Colonic mucosa (tissue), 4 donors: ENCODE results near the gene AP1S1. TPM values are rescaled to one million over a fixed set of nuclear protein-coding genes. Genes with fewer than 3 reads are reported as not detected.
A peak's percentile ranks its signal among the peaks of the same experiment; 100 is the strongest.
"Not testable (repeated sequence)": the region's sequence is repeated elsewhere in the genome, so short reads cannot be mapped to it uniquely, and the experiment has no call there.

ENCODE experiments used
- DNase-seq: peaks from one replicate; pipeline ENCODE4 v3.0.0-alpha.2; 2020
- H3K27ac ChIP-seq: fragments of 200-600 bp; one replicate; pipeline ENCODE4 v1.8.0; 2021
- H3K27me3 ChIP-seq: fragments of 200-600 bp; one replicate; pipeline ENCODE4 v1.8.0; 2021
- H3K36me3 ChIP-seq: fragments of 200-600 bp; one replicate; pipeline ENCODE4 v1.8.0; 2021
- H3K4me1 ChIP-seq: fragments of 200-600 bp; one replicate; pipeline ENCODE4 v1.8.0; 2021; ENCODE audit warnings: mild to moderate bottlenecking
- H3K4me3 ChIP-seq: fragments of 200-600 bp; one replicate; pipeline ENCODE4 v1.8.0; 2021
- H3K9ac ChIP-seq, 2 donors: one replicate each; pipeline ENCODE4 v1.7.0; 2013; ENCODE audit warnings: control low read depth in 2 of 2, low read depth in 2 of 2, low read length in 2 of 2
- H3K9me3 ChIP-seq: fragments of 200-600 bp; one replicate; pipeline ENCODE4 v1.8.0; 2021
- CTCF ChIP-seq: fragments of 200-600 bp; IDR thresholded peaks from one replicate; pipeline ENCODE4 v1.8.0; 2022; ENCODE audit warnings: antibody characterized with exemption, mild to moderate bottlenecking
- intact Hi-C: fragments of 100-400 bp; cut with DNase I; formaldehyde crosslinking; loops from one replicate; pipeline ENCODE4 v1.14.1; 2022
- total RNA-seq, 2 donors: library from RNA; stranded (reverse); fragmentation: NEBNext Ultra II Directional in 1 of 2; extraction: Animal tissue kit (Norgen Biotek cat#: 25700) in 1 of 2; gene quantifications; one replicate each; pipeline ENCODE4 v1.2.1, GENCODE V29; 2021
- donor health status: healthy.
- donor health status: DM: no; HTN: no; CAD: no.
- donor health status: DM: no; HTN: no; CAD: no.

Gene AP1S1
- total RNA-seq, 2 donors from 2014 or later: 111 to 127 TPM

DNA sequence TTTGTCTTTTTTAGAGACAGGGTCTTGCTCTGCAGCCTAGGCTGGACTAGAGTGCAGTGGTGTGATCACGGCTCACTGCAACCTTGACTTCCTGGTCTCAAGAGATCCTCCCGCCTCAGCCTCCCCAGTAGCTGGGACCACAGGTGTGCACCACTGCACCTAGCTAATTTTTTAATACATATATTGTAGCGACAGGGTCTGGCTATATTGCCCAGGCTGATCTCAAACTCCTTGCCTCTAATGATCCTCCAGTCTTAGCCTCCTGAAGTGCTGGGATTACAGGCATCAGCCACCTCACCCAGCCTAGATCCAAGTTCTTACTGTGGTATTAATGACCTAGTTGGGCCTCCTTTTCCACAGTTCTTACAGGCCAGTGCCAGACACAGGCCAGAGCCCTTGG lies 39.1 kb upstream of the AP1S1 start:
- Histone ChIP-seq H3K9me3 (no peaks in the 10 kb centered on the region), H3K4me3 (no peak overlapping the region), H3K9ac (no peak overlapping the region), H3K27me3 (no peaks in the 10 kb centered on the region), H3K4me1 (no peaks in the 10 kb centered on the region), H3K36me3 (no peaks in the 10 kb centered on the region), H3K27ac (no peak overlapping the region)
- no peak for DNase-seq
- TF ChIP-seq CTCF: no peak
- intact Hi-C loops: no loop called here

GRCh38 chr7:101116898-101117297 lies 37.4 kb upstream of the AP1S1 start:
- H3K36me3 ChIP-seq: no peaks in the 10 kb centered on the region
- H3K27me3 ChIP-seq: no peaks in the 10 kb centered on the region
- H3K27ac ChIP-seq: no peak overlapping the region
- H3K9me3 ChIP-seq: no peaks in the 10 kb centered on the region
- DNase-seq: no peak
- no peak for TF ChIP-seq CTCF
- H3K4me3 ChIP-seq: no peak overlapping the region
- H3K4me1 ChIP-seq: no peaks in the 10 kb centered on the region
- intact Hi-C loops: no loop called here
- no peak overlapping the region for H3K9ac ChIP-seq

GRCh38 chr7:101118856-101119255 lies 35.4 kb upstream of the AP1S1 start:
- no peak for DNase-seq
- Histone ChIP-seq H3K4me1 (no peaks in the 10 kb centered on the region), H3K36me3 (no peaks in the 10 kb centered on the region), H3K27me3 (no peaks in the 10 kb centered on the region), H3K4me3 (no peak overlapping the region), H3K9ac (no peak overlapping the region), H3K9me3 (no peaks in the 10 kb centered on the region), H3K27ac (no peak overlapping the region)
- no peak for TF ChIP-seq CTCF
- intact Hi-C loops: no loop called here

GRCh38 chr7:101119876-101120275 lies 34.4 kb upstream of the AP1S1 start:
- Histone ChIP-seq H3K27me3 (no peaks in the 10 kb centered on the region), H3K9me3 (no peaks in the 10 kb centered on the region), H3K27ac (no peak overlapping the region), H3K4me3 (no peak overlapping the region), H3K9ac (no peak overlapping the region), H3K4me1 (no peaks in the 10 kb centered on the region), H3K36me3 (no peaks in the 10 kb centered on the region)
- DNase-seq: no peak
- no peak for TF ChIP-seq CTCF
- intact Hi-C loops: no loop called here

DNA sequence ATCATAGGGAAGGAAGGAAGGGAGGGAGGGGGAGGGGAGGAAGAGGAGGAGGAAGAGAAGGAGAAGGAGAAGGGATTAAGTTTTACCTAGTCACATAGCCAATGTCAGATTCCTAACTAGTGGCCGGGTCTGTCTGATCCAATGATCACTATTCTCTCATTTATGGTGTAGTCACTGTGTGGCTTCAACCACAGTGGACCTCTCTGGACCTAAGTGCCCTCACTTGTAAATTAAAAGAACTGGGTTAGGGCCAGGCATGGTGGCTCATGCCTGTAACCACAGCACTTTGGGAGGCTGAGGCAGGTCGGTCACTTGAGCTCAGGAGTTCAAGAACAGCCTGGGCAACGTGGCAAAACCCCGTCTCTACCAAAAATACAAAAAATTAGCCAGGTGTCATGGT lies 34.0 kb upstream of the AP1S1 start:
- TF ChIP-seq CTCF: no peak
- Histone ChIP-seq H3K4me3 (no peak overlapping the region), H3K36me3 (no peaks in the 10 kb centered on the region), H3K4me1 (no peaks in the 10 kb centered on the region), H3K27me3 (no peaks in the 10 kb centered on the region), H3K9ac (no peak overlapping the region), H3K27ac (no peak overlapping the region), H3K9me3 (no peaks in the 10 kb centered on the region)
- no peak for DNase-seq
- intact Hi-C loops: no loop called here

GRCh38 chr7:101121631-101121990 lies 32.7 kb upstream of the AP1S1 start:
- H3K9me3 ChIP-seq, H3K9ac ChIP-seq, DNase-seq, H3K36me3 ChIP-seq, H3K4me3 ChIP-seq, H3K4me1 ChIP-seq, intact Hi-C loops, H3K27me3 ChIP-seq: not testable (repeated sequence)
- H3K27ac ChIP-seq: peak overlapping the region; percentile 63
